Suprapubic skin (tissue), 4 donors: ENCODE results near the gene TBC1D1. TPM values are rescaled to one million over a fixed set of nuclear protein-coding genes. Genes with fewer than 3 reads are reported as not detected.

Experiments
- DNase-seq, 2 donors: peaks; one replicate each; pipeline ENCODE4 v3.0.0-alpha.2; 2019; ENCODE audit warnings: low spot score in 2 of 2
- H3K27ac ChIP-seq: fragments of 200-600 bp; sonication (generic); one replicate; pipeline ENCODE4 v1.5.1; 2019
- H3K27me3 ChIP-seq: fragments of 200-600 bp; sonication (generic); one replicate; pipeline ENCODE4 v1.5.1; 2019
- H3K36me3 ChIP-seq: fragments of 200-600 bp; sonication (generic); one replicate; pipeline ENCODE4 v1.5.1; 2019
- H3K4me1 ChIP-seq: fragments of 200-600 bp; sonication (generic); one replicate; pipeline ENCODE4 v1.5.1; 2019
- H3K4me3 ChIP-seq: fragments of 200-600 bp; sonication (generic); one replicate; pipeline ENCODE4 v1.5.1; 2019; ENCODE audit warnings: mild to moderate bottlenecking
- H3K9me3 ChIP-seq: fragments of 200-600 bp; sonication (generic); one replicate; pipeline ENCODE4 v1.5.1; 2019
- CTCF ChIP-seq, 2 donors: fragments of 200-600 bp in 1 of 2; fragments of 450-650 bp in 1 of 2; sonication (generic) in 1 of 2; IDR thresholded peaks; one replicate each; pipeline ENCODE4 v1.5.1; 2016 to 2019; ENCODE audit warnings: antibody characterized with exemption in 2 of 2, mild to moderate bottlenecking in 1 of 2, moderate library complexity in 1 of 2
- EP300 ChIP-seq: sonication (generic); formaldehyde crosslinking; IDR thresholded peaks from one replicate; pipeline ENCODE4 v1.6.1; 2017; ENCODE audit warnings: antibody characterized with exemption
- POLR2A ChIP-seq, 2 donors: fragments of 450-650 bp; IDR thresholded peaks; one replicate each; pipeline ENCODE4 v1.6.1; 2017; ENCODE audit warnings: antibody characterized with exemption in 2 of 2, mild to moderate bottlenecking in 2 of 2, moderate library complexity in 2 of 2
- POLR2AphosphoS5 ChIP-seq, 3 donors: sonication (generic); formaldehyde crosslinking; IDR thresholded peaks; one replicate each; pipeline ENCODE4 v1.6.1; 2017; ENCODE audit warnings: antibody characterized with exemption in 3 of 3
- WGBS: methylation state at CpG from one replicate; pipeline ENCODE4 v1.1.5; 2018; 5-methylcytosine and 5-hydroxymethylcytosine counted together
- total RNA-seq, 4 donors: library from RNA; depleted of rRNA; stranded (reverse); fragments of >200 nt; gene quantifications; one replicate each; pipeline ENCODE4 v1.1.0, GENCODE V29; 2016

Gene TBC1D1
- total RNA-seq, 4 donors from 2014 or later, result 16.3 to 32.0 (median 22.2) TPM

- Histone ChIP-seq H3K4me1 (peaks cover 18% of the 10 kb centered on the region), H3K27me3 (no peaks in the 10 kb centered on the region), H3K4me3 (no peak overlapping the region), H3K36me3 (no peaks in the 10 kb centered on the region), H3K27ac (no peak overlapping the region), H3K9me3 (no peaks in the 10 kb centered on the region)
- no peak for TF ChIP-seq POLR2AphosphoS5 (IDR thresholded peaks at IDR 0.05)
- TF ChIP-seq EP300, result no peak
- no peak for DNase-seq
- WGBS, result 68% methylated on average over 9 of the region's 9 CpGs
Observed at GRCh38 chr4:38086151-38086848, 195.4 kb downstream of the TBC1D1 start.

DNA sequence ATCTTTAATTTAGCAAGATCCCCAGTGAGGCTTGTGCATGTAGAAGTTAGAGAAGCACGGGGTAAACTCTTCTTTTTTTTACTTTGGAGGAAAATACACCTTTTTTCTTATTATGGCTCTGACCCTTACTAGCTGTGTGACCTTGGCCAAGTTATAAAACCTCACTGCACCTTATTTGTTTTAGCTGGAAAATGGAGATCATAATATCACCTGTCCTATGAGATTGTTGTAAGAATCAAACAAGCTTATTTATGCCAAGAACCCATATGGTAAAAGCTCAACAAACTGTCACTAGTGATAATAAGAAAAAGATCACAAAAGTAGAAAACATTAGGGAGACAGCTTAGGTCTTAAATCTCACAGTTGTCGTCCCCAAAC lies 196.0 kb downstream of the TBC1D1 start:
- 92% methylated on average over 2 of the region's 2 CpGs for WGBS
- Histone ChIP-seq H3K9me3 (no peaks in the 10 kb centered on the region), H3K27me3 (no peaks in the 10 kb centered on the region), H3K36me3 (no peaks in the 10 kb centered on the region), H3K4me3 (no peak overlapping the region), H3K4me1 (peaks cover 14% of the 10 kb centered on the region), H3K27ac (no peak overlapping the region)
- DNase-seq, result no peak
- TF ChIP-seq CTCF (IDR thresholded peaks at IDR 0.05), result no peak
- TF ChIP-seq POLR2AphosphoS5 (IDR thresholded peaks at IDR 0.05), result no peak
- TF ChIP-seq POLR2A (IDR thresholded peaks at IDR 0.05), result no peak
- no peak for TF ChIP-seq EP300

DNA sequence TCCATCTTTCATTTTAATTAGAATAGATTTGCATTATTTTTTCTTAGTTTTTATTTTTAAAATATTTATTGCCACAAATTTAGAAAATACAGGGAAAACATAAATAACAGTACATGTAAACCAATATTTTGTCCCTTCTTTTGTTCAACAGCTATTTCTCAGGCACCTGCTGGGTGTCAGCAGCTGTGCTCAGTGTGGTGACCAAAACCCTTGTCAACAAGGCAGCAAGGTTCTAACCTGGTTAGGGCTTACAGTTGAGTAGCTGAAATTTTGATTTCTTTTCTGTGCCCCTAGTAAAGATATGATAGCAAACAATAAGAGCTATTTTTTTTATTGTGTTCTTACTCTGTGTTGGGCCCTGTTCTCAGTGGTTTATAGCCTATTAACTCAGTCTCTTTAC lies 197.4 kb downstream of the TBC1D1 start:
- Histone ChIP-seq H3K27me3 (no peaks in the 10 kb centered on the region), H3K36me3 (no peaks in the 10 kb centered on the region), H3K27ac (no peak overlapping the region), H3K4me3 (no peak overlapping the region), H3K9me3 (no peaks in the 10 kb centered on the region), H3K4me1 (peaks cover 13% of the 10 kb centered on the region)
- TF ChIP-seq POLR2A (IDR thresholded peaks at IDR 0.05) (no peak), CTCF (IDR thresholded peaks at IDR 0.05) (no peak), EP300 (no peak), POLR2AphosphoS5 (IDR thresholded peaks at IDR 0.05) (no peak)
- no peak for DNase-seq

DNA sequence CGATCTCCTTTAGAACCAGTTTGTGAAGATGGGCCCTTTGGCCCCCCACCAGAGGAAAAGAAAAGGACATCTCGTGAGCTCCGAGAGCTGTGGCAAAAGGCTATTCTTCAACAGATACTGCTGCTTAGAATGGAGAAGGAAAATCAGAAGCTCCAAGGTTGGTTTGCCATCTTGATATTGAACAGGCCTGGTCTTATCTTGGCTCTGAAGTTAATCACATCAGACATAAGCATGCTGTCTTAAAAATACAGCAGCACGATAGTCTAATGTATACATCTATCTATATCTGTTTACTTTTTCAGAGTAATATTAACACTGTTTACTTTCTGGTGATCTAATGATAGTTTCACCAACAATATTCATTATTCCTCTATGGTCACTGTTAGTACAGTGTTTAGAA lies 199.1 kb downstream of the TBC1D1 start:
- WGBS, result 91% methylated on average over 4 of the region's 4 CpGs
- DNase-seq, result no peak
- Histone ChIP-seq H3K27me3 (no peaks in the 10 kb centered on the region), H3K4me1 (peaks cover 13% of the 10 kb centered on the region), H3K9me3 (no peaks in the 10 kb centered on the region), H3K27ac (no peak overlapping the region), H3K4me3 (no peak overlapping the region), H3K36me3 (no peaks in the 10 kb centered on the region)
- TF ChIP-seq CTCF (IDR thresholded peaks at IDR 0.05), result no peak
- TF ChIP-seq EP300, result no peak
- TF ChIP-seq POLR2AphosphoS5 (IDR thresholded peaks at IDR 0.05), result no peak
- no peak for TF ChIP-seq POLR2A (IDR thresholded peaks at IDR 0.05)

GRCh38 chr4:38090455-38091246 lies 199.8 kb downstream of the TBC1D1 start:
- DNase-seq, result no peak
- Histone ChIP-seq H3K27ac (no peak overlapping the region), H3K27me3 (no peaks in the 10 kb centered on the region), H3K9me3 (no peaks in the 10 kb centered on the region), H3K4me1 (peaks cover 7% of the 10 kb centered on the region), H3K4me3 (no peak overlapping the region), H3K36me3 (no peaks in the 10 kb centered on the region)
- TF ChIP-seq POLR2AphosphoS5 (IDR thresholded peaks at IDR 0.05) (no peak), EP300 (no peak), CTCF (IDR thresholded peaks at IDR 0.05) (no peak), POLR2A (IDR thresholded peaks at IDR 0.05) (no peak)
- WGBS, result 89% methylated on average over 7 of the region's 7 CpGs
